Calu3 (cell line): ENCODE results near the gene TMCC1. TPM values are rescaled to one million over a fixed set of nuclear protein-coding genes. Genes with fewer than 3 reads are reported as not detected.

Experiments
- BruUV-seq: library from RNA; stranded (reverse); fragments of 400-500 nt; replicated peaks from 2 replicates; lab custom pipeline; 2021; lab: Mats Ljungman, UMichigan
- CTCF ChIA-PET: fragments of 300-600 bp; sonication (Branson Sonifier 250); formaldehyde crosslinking; loops from one replicate; lab custom pipeline; 2022; ENCODE audit warnings: antibody characterized with exemption; lab: Charles Lee
- DNase-seq: peaks from one replicate; pipeline ENCODE4 v3.0.0; 2022
- H3K27ac Mint-ChIP-seq: one replicate; pipeline ENCODE4 v1.8.0; 2022; ENCODE audit warnings: mixed read lengths; ENCODE audit not compliant: unreplicated experiment
- H3K27me3 Mint-ChIP-seq: one replicate; pipeline ENCODE4 v1.8.0; 2022; ENCODE audit warnings: mixed read lengths; ENCODE audit not compliant: unreplicated experiment
- H3K36me3 Mint-ChIP-seq: one replicate; pipeline ENCODE4 v1.8.0; 2022; ENCODE audit warnings: mild to moderate bottlenecking, moderate library complexity, mixed read lengths; ENCODE audit not compliant: insufficient read depth, unreplicated experiment
- H3K4me1 Mint-ChIP-seq: one replicate; pipeline ENCODE4 v1.8.0; 2022; ENCODE audit warnings: mild to moderate bottlenecking, low read depth, mixed read lengths; ENCODE audit not compliant: unreplicated experiment
- H3K4me3 Mint-ChIP-seq: one replicate; pipeline ENCODE4 v1.8.0; 2022; ENCODE audit warnings: mild to moderate bottlenecking, low read depth, moderate library complexity, mixed read lengths; ENCODE audit not compliant: unreplicated experiment
- H3K9me3 Mint-ChIP-seq: one replicate; pipeline ENCODE4 v1.8.0; 2022; ENCODE audit warnings: low read depth, mixed read lengths; ENCODE audit not compliant: unreplicated experiment
- intact Hi-C: fragments of 100-400 bp; cut with micrococcal nuclease; formaldehyde crosslinking; loops from one replicate; pipeline ENCODE4 v1.10.0; 2022; ENCODE audit not compliant: unreplicated experiment
- total RNA-seq: library from RNA; stranded (reverse); gene quantifications from 2 replicates; pipeline ENCODE4 v1.2.3, GENCODE V29; 2022
- TF ChIP-seq, protein P1 (sequence below): fragments of 200-600 bp; IDR thresholded peaks from one replicate; pipeline ENCODE4 v1.8.0; 2022; ENCODE audit warnings: antibody characterized with exemption; ENCODE audit not compliant: unreplicated experiment

TMCC1 gene
- total RNA-seq, 1 experiment from 2014 or later = 57.2 TPM

- Mint-ChIP-seq H3K4me3 (no peak overlapping the region), H3K4me1 (peaks cover 28% of the 10 kb centered on the region), H3K36me3 (peaks cover 34% of the 10 kb centered on the region), H3K9me3 (no peaks in the 10 kb centered on the region), H3K27ac (no peak overlapping the region), H3K27me3 (peaks cover 66% of the 10 kb centered on the region)
- no peak for DNase-seq
- CTCF ChIA-PET = interaction anchor here (1.1 kb wide), 1 partner anchor 8 kb away, joined by 3 read pairs; no protein-coding TSS in a partner anchor
- BruUV-seq = no TSS peak
- TF ChIP-seq, protein P1, sequence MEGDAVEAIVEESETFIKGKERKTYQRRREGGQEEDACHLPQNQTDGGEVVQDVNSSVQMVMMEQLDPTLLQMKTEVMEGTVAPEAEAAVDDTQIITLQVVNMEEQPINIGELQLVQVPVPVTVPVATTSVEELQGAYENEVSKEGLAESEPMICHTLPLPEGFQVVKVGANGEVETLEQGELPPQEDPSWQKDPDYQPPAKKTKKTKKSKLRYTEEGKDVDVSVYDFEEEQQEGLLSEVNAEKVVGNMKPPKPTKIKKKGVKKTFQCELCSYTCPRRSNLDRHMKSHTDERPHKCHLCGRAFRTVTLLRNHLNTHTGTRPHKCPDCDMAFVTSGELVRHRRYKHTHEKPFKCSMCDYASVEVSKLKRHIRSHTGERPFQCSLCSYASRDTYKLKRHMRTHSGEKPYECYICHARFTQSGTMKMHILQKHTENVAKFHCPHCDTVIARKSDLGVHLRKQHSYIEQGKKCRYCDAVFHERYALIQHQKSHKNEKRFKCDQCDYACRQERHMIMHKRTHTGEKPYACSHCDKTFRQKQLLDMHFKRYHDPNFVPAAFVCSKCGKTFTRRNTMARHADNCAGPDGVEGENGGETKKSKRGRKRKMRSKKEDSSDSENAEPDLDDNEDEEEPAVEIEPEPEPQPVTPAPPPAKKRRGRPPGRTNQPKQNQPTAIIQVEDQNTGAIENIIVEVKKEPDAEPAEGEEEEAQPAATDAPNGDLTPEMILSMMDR = no peak
- intact Hi-C loops = no loop called here
Observed at GRCh38 chr3:129602730-129603560, 290.6 kb downstream of the TMCC1 start.

GRCh38 chr3:129602309-129602708 lies 291.2 kb downstream of the TMCC1 start:
- intact Hi-C loops = no loop called here
- no peak for DNase-seq
- no TSS peak for BruUV-seq
- CTCF ChIA-PET = interaction anchor here (1.1 kb wide), 1 partner anchor 8 kb away, joined by 3 read pairs; no protein-coding TSS in a partner anchor
- H3K27ac Mint-ChIP-seq = no peak overlapping the region
- peaks cover 64% of the 10 kb centered on the region for H3K27me3 Mint-ChIP-seq
- peaks cover 26% of the 10 kb centered on the region for H3K4me1 Mint-ChIP-seq
- no peak overlapping the region for H3K4me3 Mint-ChIP-seq
- H3K9me3 Mint-ChIP-seq = no peaks in the 10 kb centered on the region
- TF ChIP-seq, protein P1 = no peak
- H3K36me3 Mint-ChIP-seq = peaks cover 30% of the 10 kb centered on the region

DNA sequence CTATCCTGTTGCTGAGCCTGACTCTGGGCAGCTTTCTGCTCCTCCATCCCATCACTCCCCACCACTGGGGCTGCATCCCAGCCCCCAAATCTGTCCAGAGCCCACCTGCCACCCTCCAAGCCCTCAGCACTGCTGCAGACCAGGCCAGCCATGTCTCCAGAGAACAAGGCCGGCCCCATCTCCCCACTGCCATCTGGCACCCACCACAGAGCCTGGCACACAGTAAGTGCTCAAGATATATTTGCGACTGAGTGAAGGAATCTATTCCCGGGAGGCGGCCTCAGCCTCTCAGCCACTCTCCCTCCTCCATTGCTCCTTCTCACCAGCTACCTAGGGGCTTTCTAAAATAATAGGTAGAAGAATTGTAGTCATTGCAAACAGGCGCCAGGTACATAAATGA lies 291.8 kb downstream of the TMCC1 start:
- Mint-ChIP-seq H3K4me1 (peaks cover 20% of the 10 kb centered on the region), H3K9me3 (no peaks in the 10 kb centered on the region), H3K27ac (no peak overlapping the region), H3K36me3 (peaks cover 24% of the 10 kb centered on the region), H3K4me3 (no peak overlapping the region), H3K27me3 (peaks cover 58% of the 10 kb centered on the region)
- intact Hi-C loops = no loop called here
- no peak for DNase-seq
- CTCF ChIA-PET = no interaction called here
- TF ChIP-seq, protein P1 = no peak
- BruUV-seq = no TSS peak

DNA sequence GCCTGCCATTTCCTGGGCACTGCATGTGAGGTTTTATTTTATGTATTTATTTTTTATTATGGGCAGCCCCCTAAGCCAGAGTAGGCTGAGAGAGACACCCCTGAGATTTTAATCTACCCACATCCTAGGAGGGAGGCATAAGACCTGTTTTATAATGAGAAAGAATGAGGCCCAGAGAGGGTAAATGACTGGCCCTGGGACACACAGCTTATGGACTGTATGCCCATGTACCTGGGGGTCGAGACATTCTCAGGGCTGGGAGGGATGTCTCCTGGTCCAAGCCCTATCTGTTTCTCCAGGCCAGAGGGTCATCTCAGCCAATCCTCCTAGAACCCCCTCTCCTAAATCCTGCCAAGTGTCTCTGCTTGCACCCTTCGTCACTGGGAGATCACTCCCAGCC lies 293.2 kb downstream of the TMCC1 start:
- TF ChIP-seq, protein P1 = no peak
- no peak for DNase-seq
- Mint-ChIP-seq H3K4me1 (peaks cover 12% of the 10 kb centered on the region), H3K27me3 (peaks cover 45% of the 10 kb centered on the region), H3K9me3 (no peaks in the 10 kb centered on the region), H3K27ac (no peak overlapping the region), H3K4me3 (no peak overlapping the region), H3K36me3 (peaks cover 12% of the 10 kb centered on the region)
- CTCF ChIA-PET = no interaction called here
- BruUV-seq = no TSS peak
- intact Hi-C loops = no loop called here
